Activated naive CD4-positive, alpha-beta T cell treated with anti-CD3 and anti-CD28 coated beads for 36 hours (primary cell): ENCODE results near the gene ZNF609. TPM values are rescaled to one million over a fixed set of nuclear protein-coding genes. Genes with fewer than 3 reads are reported as not detected.

Source experiments
- CTCF ChIA-PET: fragments of 350-600 bp; sonication (Branson Sonifier 250); formaldehyde crosslinking; loops from one replicate; lab custom pipeline; 2021; ENCODE audit warnings: antibody characterized with exemption; lab: Charles Lee
- DNase-seq: peaks from one replicate; pipeline ENCODE4 v3.0.0-alpha.2; 2020
- H3K27ac Mint-ChIP-seq: one replicate; pipeline ENCODE4 v1.8.0; 2021; ENCODE audit warnings: mild to moderate bottlenecking, mixed read lengths
- H3K27me3 Mint-ChIP-seq: one replicate; pipeline ENCODE4 v1.8.0; 2021; ENCODE audit warnings: low read depth, mixed read lengths
- H3K36me3 Mint-ChIP-seq: one replicate; pipeline ENCODE4 v1.8.0; 2021; ENCODE audit warnings: low read depth, mixed read lengths
- H3K4me1 Mint-ChIP-seq: one replicate; pipeline ENCODE4 v1.8.0; 2021; ENCODE audit warnings: low read depth, mixed read lengths
- H3K4me3 Mint-ChIP-seq: one replicate; pipeline ENCODE4 v1.8.0; 2021; ENCODE audit warnings: mild to moderate bottlenecking, moderate library complexity, mixed read lengths
- H3K9me3 Mint-ChIP-seq: one replicate; pipeline ENCODE4 v1.8.0; 2021; ENCODE audit warnings: mixed read lengths
- intact Hi-C: fragments of 100-400 bp; cut with micrococcal nuclease; formaldehyde crosslinking; loops from one replicate; pipeline ENCODE4 v1.15.1; 2023
- total RNA-seq, 2 experiments: library from RNA; stranded (reverse); gene quantifications; one replicate each; pipeline ENCODE4 v1.2.3, GENCODE V29; 2021

Gene ZNF609
- total RNA-seq, 2 experiments from 2014 or later, result 39.5 to 40.4 TPM

DNA sequence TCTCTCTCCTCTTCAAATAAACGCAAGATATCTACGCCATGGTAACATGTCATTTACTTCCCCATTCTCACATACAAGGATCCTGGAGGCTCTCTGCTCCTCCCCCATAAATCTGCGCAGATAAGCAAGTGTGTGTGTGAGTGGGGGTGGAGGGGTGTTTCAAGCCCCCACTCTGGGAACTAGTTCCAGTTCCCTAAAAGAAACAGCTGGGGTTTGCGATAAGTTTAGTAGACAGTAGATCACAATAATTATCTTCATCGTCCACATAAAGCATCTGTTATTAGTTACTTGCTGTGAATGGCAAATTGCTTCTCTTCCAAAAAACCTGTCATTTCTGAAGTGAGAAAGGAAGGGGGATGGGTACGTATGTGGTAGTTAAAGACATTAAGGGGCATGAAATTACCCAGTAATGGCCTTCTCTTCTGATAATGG is 235.2 kb downstream of the ZNF609 start:
- Mint-ChIP-seq H3K27ac (no peak overlapping the region), H3K4me3 (no peak overlapping the region), H3K9me3 (no peaks in the 10 kb centered on the region), H3K36me3 (no peaks in the 10 kb centered on the region), H3K27me3 (no peaks in the 10 kb centered on the region), H3K4me1 (peaks cover 50% of the 10 kb centered on the region)
- no peak for DNase-seq
- intact Hi-C loops, result no loop called here
- CTCF ChIA-PET, result interaction anchor here (0.6 to 1.6 kb wide), 4 partner anchors 10 to 115 kb away, joined by 3 to 4 read pairs (median 4); no protein-coding TSS in a partner anchor

DNA sequence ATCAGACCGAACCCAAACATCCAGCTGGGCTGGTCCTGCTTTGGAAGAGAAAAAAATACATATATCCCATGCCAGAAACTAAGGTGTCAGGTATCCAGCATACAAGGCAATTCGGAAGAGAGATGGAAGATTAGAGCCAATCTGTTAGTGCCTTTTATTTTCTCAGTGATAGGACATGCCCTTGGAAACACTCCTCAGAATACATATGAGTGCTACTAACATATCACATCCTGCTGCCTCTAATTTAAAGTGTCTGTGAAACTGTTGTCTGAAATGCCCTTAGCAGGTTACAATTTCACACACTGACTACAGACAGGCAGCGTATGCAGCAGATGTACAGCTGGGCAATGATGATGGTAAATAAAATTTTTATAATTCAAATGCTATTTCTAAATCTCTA is 236.1 kb downstream of the ZNF609 start:
- Mint-ChIP-seq H3K4me3 (no peak overlapping the region), H3K27ac (no peak overlapping the region), H3K4me1 (peaks cover 60% of the 10 kb centered on the region), H3K27me3 (no peaks in the 10 kb centered on the region), H3K9me3 (no peaks in the 10 kb centered on the region), H3K36me3 (no peaks in the 10 kb centered on the region)
- DNase-seq, result no peak
- intact Hi-C loops, result loop anchor here (2.0 kb wide), 1 partner anchor 198 kb away; no protein-coding TSS in a partner anchor
- CTCF ChIA-PET, result interaction anchor here (0.6 to 1.8 kb wide), 3 partner anchors 9 to 410 kb away, joined by 3 to 4 read pairs (median 4); no protein-coding TSS in a partner anchor

DNA sequence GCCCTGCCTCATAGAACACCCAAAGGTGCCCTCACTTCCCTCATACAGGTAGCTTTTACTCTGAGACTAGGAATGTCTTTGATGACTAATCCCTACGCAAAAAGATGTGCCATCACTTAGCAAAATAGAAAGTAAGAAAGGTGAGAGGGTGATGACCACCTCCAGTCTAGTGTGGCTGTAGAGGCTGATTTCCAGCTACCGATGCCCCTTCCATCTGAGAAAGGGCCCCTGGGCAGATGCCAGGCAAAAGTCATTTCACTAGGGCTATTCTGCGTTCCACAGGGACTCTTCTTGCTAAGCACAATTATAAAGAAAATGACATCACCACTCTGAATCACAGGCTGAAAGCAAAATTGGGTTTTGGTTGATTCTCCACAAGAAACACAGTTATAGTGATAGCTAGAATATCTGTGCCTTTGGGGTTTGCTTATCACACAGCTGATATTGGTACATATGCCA is 237.6 kb downstream of the ZNF609 start:
- H3K36me3 Mint-ChIP-seq, result no peaks in the 10 kb centered on the region
- intact Hi-C loops, result loop anchor here (2.0 kb wide), 1 partner anchor 197 kb away; no protein-coding TSS in a partner anchor
- peak; percentile 46 for DNase-seq
- H3K9me3 Mint-ChIP-seq, result no peaks in the 10 kb centered on the region
- peaks cover 66% of the 10 kb centered on the region for H3K4me1 Mint-ChIP-seq
- H3K4me3 Mint-ChIP-seq, result no peak overlapping the region
- no peaks in the 10 kb centered on the region for H3K27me3 Mint-ChIP-seq
- H3K27ac Mint-ChIP-seq, result peak overlapping the region; percentile 51
- CTCF ChIA-PET, result interaction anchor here (0.6 to 5.6 kb wide), 4 partner anchors 11 to 512 kb away, joined by 3 to 31 read pairs (median 8); no protein-coding TSS in a partner anchor

DNA sequence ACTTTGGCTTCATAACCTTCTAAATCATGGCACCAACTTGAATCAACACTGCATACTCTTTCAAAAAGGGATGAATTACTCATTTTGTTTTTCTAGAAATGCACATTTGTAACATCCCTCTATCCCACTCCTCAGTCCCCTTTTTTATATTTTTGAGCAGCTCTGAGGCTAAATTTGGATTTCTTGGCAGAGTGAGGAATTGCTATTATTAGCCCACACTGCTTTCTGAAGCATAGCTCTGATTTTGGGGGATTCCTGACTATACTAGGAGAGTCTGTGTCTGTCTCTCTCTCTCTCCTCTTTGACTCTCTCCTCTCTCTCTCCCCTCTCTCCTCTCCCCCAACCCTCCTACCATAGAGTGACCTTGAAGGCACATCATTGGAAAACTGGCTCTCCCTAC is 238.4 kb downstream of the ZNF609 start:
- CTCF ChIA-PET, result interaction anchor here (1.9 to 5.6 kb wide), 2 partner anchors 12 to 29 kb away, joined by 11 to 31 read pairs; no protein-coding TSS in a partner anchor

DNA sequence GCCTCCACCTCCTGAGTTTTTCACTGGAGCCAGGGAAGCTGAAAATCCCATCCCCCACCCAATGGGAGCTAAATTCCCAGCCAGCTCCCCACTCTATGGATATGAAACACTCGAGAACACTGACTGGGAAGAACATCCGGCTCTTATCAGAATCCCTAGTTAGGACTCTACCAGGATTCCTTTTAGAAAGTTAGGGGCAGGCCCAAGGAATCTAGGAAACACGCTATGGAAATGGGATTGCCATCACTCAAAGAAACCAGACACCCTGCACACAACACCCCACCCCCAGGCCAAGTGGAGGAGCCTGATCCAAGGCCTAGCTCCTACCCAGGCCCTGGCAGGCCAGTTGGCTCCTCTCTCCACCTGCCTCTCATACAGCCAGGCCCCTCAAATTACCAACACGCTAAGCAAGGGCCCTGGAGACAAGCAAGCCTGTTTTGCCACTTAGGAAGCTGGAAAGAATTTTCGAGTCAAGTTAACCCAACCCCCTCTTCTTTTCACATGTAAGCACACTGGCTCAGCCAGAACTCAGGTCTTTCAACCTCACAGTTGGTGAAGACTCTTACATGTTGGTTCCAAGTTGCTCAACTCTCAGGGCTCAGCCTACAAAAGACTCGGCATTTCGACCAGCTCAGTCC is 239.5 kb downstream of the ZNF609 start:
- H3K27ac Mint-ChIP-seq, result no peak overlapping the region
- intact Hi-C loops, result no loop called here
- CTCF ChIA-PET, result interaction anchor here (1.6 to 5.6 kb wide), 2 partner anchors 13 to 28 kb away, joined by 6 to 31 read pairs; no protein-coding TSS in a partner anchor
- H3K4me3 Mint-ChIP-seq, result no peak overlapping the region
- H3K36me3 Mint-ChIP-seq, result no peaks in the 10 kb centered on the region
- no peaks in the 10 kb centered on the region for H3K27me3 Mint-ChIP-seq
- no peaks in the 10 kb centered on the region for H3K9me3 Mint-ChIP-seq
- H3K4me1 Mint-ChIP-seq, result peaks cover 65% of the 10 kb centered on the region
- DNase-seq, result no peak

More for the DNA sequence above, 238.4 kb downstream of the ZNF609 start:
- H3K4me3 Mint-ChIP-seq, result no peak overlapping the region
- H3K9me3 Mint-ChIP-seq, result no peaks in the 10 kb centered on the region
- H3K4me1 Mint-ChIP-seq, result peaks cover 64% of the 10 kb centered on the region
- no peaks in the 10 kb centered on the region for H3K36me3 Mint-ChIP-seq
- DNase-seq, result no peak
- intact Hi-C loops, result no loop called here
- H3K27me3 Mint-ChIP-seq, result no peaks in the 10 kb centered on the region
- H3K27ac Mint-ChIP-seq, result peak overlapping the region; percentile 50

DNA sequence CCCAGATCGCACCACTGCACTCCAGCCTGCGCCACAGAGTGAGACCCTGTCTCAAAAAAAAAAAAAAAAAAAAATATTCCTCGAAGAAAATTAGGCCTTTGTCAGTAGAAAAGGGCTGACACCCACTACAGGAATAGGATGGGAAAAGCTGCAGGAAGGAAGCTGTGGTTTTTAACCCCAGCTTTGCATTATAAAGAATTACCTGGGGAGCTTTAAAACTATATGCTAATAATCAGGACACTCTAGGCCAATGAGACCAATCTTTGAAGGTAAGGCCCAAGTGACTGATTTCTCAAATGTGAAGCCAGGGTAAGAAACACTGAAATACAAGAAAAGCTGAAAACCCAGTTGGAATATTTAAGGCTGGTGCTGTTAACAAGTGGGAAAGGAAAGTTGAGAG is 240.7 kb downstream of the ZNF609 start:
- H3K4me1 Mint-ChIP-seq, result peaks cover 57% of the 10 kb centered on the region
- peak overlapping the region; percentile 84 for H3K4me3 Mint-ChIP-seq
- no peak for DNase-seq
- no peaks in the 10 kb centered on the region for H3K27me3 Mint-ChIP-seq
- CTCF ChIA-PET, result interaction anchor here (1.6 to 5.6 kb wide), 3 partner anchors 10 to 27 kb away, joined by 6 to 31 read pairs (median 10); no protein-coding TSS in a partner anchor
- H3K9me3 Mint-ChIP-seq, result no peaks in the 10 kb centered on the region
- no peak overlapping the region for H3K27ac Mint-ChIP-seq
- no peaks in the 10 kb centered on the region for H3K36me3 Mint-ChIP-seq
- intact Hi-C loops, result no loop called here

DNA sequence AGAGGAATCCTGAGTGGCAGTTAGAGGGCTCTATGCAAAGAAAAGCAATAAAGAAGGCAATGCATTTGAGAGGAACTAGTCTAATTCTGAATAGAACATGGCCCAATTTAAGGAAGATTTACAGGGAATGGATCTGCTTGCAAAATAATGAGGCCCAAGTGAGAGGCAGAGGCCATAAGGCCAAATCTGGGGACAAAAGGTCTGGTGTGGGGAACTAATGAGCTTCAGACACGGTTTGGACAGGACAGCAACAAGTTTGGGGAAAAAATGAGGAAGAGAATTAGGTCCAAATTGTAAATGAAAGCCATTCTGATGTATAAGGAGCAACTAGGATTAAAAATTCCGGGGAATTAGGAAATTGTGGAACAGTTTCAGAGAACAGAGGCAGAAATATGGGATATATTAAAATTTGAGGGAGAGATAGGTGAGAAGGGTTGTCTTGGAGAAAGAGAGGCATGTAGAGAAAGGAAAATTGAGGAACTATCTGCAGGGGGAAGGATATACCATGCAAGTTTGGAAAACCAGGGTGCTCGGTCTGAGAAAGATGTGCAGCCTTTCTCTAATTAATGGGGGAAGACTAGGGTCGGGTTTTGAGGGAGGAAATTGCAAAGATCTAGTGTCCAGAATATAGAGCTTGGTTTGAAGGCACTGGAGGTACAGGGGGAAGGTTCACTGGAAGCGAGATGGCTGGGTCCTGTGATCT is 241.3 kb downstream of the ZNF609 start:
- no peaks in the 10 kb centered on the region for H3K9me3 Mint-ChIP-seq
- intact Hi-C loops, result no loop called here
- no peak for DNase-seq
- H3K4me1 Mint-ChIP-seq, result peaks cover 56% of the 10 kb centered on the region
- H3K27me3 Mint-ChIP-seq, result no peaks in the 10 kb centered on the region
- no peak overlapping the region for H3K27ac Mint-ChIP-seq
- peak overlapping the region; percentile 84 for H3K4me3 Mint-ChIP-seq
- no peaks in the 10 kb centered on the region for H3K36me3 Mint-ChIP-seq
- CTCF ChIA-PET, result interaction anchor here (1.6 to 5.6 kb wide), 3 partner anchors 11 to 26 kb away, joined by 6 to 31 read pairs (median 10); no protein-coding TSS in a partner anchor

DNA sequence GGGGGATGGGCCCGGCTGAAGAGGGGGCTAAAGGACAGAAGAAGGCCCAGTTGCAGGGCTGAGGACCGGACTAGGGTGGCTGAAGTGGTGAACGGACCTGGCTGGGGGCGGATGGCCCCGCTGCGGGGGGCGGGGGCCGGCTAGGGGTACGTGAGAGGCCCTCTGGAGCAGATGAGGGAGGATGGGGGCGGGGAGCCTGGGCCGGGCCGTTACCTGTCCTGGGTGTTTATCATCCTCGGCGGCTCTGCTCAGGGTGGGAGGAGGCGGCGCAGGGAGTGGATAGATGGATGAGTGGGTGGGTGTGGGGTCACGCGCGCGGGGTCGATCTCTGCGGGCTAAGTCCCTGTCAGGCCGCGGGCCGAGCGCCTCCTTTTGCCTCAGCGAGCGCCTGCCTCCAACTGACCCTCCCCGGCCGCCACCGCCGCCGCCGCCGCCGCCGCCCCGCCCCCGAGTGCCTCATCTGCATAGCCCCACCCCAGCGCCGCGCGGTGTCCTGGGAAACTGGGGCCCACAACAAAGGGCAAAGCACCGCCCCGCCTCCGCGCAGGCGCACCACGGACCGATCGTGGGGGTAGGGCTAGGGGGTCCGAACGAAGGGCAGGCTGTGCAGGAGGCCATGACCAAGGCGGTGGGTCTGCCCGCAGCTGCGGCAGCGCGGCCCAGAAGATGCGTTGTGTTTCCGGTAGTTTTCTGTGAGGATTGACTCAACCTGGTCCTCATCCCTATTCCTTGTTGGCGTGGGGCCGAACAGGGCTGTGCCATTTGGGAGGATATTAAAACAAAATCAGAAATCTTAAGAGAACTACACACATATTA is 242.6 kb downstream of the ZNF609 start:
- Mint-ChIP-seq H3K27me3 (no peaks in the 10 kb centered on the region), H3K4me3 (peak overlapping the region; percentile 84), H3K27ac (peak overlapping the region; percentile 81), H3K9me3 (no peaks in the 10 kb centered on the region), H3K36me3 (no peaks in the 10 kb centered on the region), H3K4me1 (peaks cover 50% of the 10 kb centered on the region)
- DNase-seq, result peak; percentile 97
- CTCF ChIA-PET, result interaction anchor here (5.6 kb wide), 1 partner anchor 17 kb away, joined by 31 read pairs; no protein-coding TSS in a partner anchor
- intact Hi-C loops, result loop anchor here (1.0 kb wide), 1 partner anchor 540 kb away; the partner anchor contains the start of gene PPIB

DNA sequence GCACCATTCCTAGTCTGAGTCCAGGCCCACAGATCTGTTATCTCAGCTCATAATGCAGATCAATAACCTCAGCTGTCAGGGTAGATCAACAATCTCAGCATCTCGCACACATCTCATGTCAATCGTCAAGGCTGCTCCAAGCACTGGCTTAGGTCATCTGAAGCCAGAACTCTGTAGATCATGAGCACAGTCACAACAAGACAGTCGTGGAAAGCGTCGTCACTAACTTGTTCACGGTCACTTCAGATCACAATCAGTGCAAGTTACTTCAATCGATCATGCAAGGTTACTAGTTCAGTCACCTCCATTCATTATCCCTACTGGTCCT is 243.2 kb downstream of the ZNF609 start:
- intact Hi-C loops, result loop anchor here (1.0 kb wide), 1 partner anchor 540 kb away; the partner anchor contains the start of gene PPIB
- Mint-ChIP-seq H3K9me3 (no peaks in the 10 kb centered on the region), H3K27ac (peak overlapping the region; percentile 81)

DNA sequence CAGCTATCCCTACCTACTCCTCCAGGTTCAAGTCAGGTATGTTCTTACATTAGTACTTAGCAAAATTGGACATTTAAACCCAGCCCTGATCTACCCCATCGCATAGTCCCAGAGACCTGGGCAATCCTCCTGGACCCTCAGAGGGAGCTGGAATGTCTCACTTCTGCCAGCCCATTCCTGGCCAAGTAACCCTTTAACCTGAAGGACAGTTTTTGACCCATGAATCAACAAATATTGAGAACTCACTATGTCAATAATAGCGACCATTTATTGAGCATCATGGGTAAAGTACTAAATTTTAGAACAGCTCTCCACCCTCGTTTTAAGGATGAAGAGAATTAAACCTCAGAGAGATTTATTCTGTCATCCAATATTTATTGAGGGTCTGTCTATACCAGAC is 244.6 kb downstream of the ZNF609 start:
- intact Hi-C loops, result no loop called here
- Mint-ChIP-seq H3K9me3 (no peaks in the 10 kb centered on the region), H3K4me3 (no peak overlapping the region), H3K36me3 (no peaks in the 10 kb centered on the region), H3K27ac (no peak overlapping the region), H3K4me1 (peaks cover 30% of the 10 kb centered on the region), H3K27me3 (no peaks in the 10 kb centered on the region)
- CTCF ChIA-PET, result interaction anchor here (1.0 to 1.2 kb wide), 3 partner anchors 9 to 24 kb away, joined by 3 to 4 read pairs (median 4); no protein-coding TSS in a partner anchor
- DNase-seq, result no peak

More for the DNA sequence above, 243.2 kb downstream of the ZNF609 start:
- peak overlapping the region; percentile 84 for H3K4me3 Mint-ChIP-seq
- H3K36me3 Mint-ChIP-seq, result no peaks in the 10 kb centered on the region
- H3K4me1 Mint-ChIP-seq, result peaks cover 45% of the 10 kb centered on the region
- H3K27me3 Mint-ChIP-seq, result no peaks in the 10 kb centered on the region
- CTCF ChIA-PET, result interaction anchor here (1.2 kb wide), 1 partner anchor 17 kb away, joined by 4 read pairs; no protein-coding TSS in a partner anchor
- no peak for DNase-seq

DNA sequence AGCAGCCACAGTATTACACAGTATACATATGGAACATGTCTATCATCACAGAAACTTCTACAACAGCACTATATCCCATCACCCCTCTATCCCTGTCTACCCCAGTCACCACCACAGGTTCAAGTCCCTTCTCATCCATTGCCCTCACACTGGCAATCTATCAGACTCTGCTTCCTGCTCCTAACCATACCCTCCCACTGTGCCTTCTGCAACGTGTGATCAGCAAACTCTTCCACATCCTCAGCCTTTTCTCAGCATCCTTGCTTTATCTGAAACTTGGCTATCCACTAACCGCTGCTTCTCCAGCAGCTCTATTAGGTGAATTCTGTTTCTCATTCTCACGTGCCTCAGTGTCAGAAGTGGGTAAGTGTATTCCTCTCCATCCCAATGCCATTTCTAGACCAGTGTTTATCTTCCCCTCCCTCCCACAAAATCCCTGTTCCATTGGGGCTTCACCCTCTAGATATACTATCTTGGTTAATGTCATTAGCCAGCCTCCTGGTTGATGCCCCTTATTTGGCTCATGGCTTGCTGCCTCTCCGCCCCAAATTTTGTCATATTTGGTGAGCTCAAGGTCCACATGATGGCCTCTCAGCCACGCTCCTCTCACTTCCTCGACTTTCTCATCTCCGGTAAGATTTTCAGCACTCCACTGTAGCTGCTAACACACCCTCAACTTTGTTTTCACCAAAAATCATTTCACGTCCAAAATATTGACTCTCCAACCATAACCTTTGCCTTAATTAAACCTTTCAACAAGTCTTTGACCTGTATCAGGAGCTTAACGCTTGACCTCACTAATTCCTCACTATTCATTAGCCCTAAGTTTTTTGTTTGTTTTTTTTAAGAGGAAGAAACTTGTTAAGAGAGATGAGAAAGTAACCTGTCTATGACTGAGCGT is 245.9 kb downstream of the ZNF609 start:
- intact Hi-C loops, result no loop called here
- H3K27me3 Mint-ChIP-seq, result no peaks in the 10 kb centered on the region
- no peaks in the 10 kb centered on the region for H3K36me3 Mint-ChIP-seq
- no peak overlapping the region for H3K27ac Mint-ChIP-seq
- CTCF ChIA-PET, result interaction anchor here (0.6 kb wide), 1 partner anchor 19 kb away, joined by 5 read pairs; no protein-coding TSS in a partner anchor
- DNase-seq, result no peak
- peaks cover 18% of the 10 kb centered on the region for H3K4me1 Mint-ChIP-seq
- H3K4me3 Mint-ChIP-seq, result no peak overlapping the region
- no peaks in the 10 kb centered on the region for H3K9me3 Mint-ChIP-seq
